B cell (primary cell): ENCODE results near the gene LUM. TPM values are rescaled to one million over a fixed set of nuclear protein-coding genes. Genes with fewer than 3 reads are reported as not detected.

Experiments used
- ATAC-seq: fragments of 200-7000 bp; cut with Tn5 transposase; one replicate; pipeline ENCODE4 v1.10.0; 2021; ENCODE audit warnings: low read depth, mild to moderate bottlenecking, moderate number of reproducible peaks, moderate library complexity
- CTCF ChIA-PET: fragments of 350-600 bp; sonication (Branson Sonifier 250); formaldehyde crosslinking; loops from one replicate; lab custom pipeline; 2021; ENCODE audit warnings: antibody characterized with exemption, inconsistent platforms; lab: Charles Lee
- POLR2A ChIA-PET: fragments of 350-600 bp; sonication (Branson Sonifier 250); formaldehyde crosslinking; loops from one replicate; lab custom pipeline; 2021; ENCODE audit warnings: antibody characterized with exemption; lab: Charles Lee
- DNase-seq: peaks from one replicate; pipeline ENCODE4 v3.0.0; 2013
- H2AFZ ChIP-seq: 2 replicates; pipeline ENCODE4 v1.6.1; 2012; ENCODE audit warnings: mild to moderate bottlenecking, low read depth, low read length; ENCODE audit not compliant: insufficient read depth, poor library complexity, severe bottlenecking
- H3K27ac ChIP-seq, 2 donors: 1 replicate in 1 of 2; 2 replicates in 1 of 2; pipeline ENCODE4 v1.5.1; 2012 to 2013; ENCODE audit warnings: low read length in 2 of 2, mild to moderate bottlenecking in 2 of 2, moderate library complexity in 1 of 2
- H3K27me3 ChIP-seq, 4 experiments: fragments of 200-600 bp in 1 of 4; sonication (generic) in 1 of 4; replicated peaks in 1 of 4; 1 replicate in 2 of 4; 2 replicates in 2 of 4; pipeline versions ENCODE4 v1.6.1 to v1.7.0; 2013 to 2016; ENCODE audit warnings: low read length in 3 of 4, mild to moderate bottlenecking in 2 of 4, mixed read lengths in 1 of 4, moderate library complexity in 1 of 4; ENCODE audit not compliant: insufficient read depth in 4 of 4, control insufficient read depth in 3 of 4; ENCODE audit errors: control extremely low read depth in 1 of 4
- H3K36me3 ChIP-seq, 2 experiments: replicated peaks in 1 of 2; 1 replicate in 1 of 2; 2 replicates in 1 of 2; pipeline versions ENCODE4 v1.6.1 to v1.7.1; 2013; ENCODE audit warnings: low read length in 1 of 2; ENCODE audit not compliant: insufficient read depth in 2 of 2, control insufficient read depth in 1 of 2; ENCODE audit errors: control extremely low read depth in 1 of 2, extremely low read depth in 1 of 2
- H3K4me1 ChIP-seq, 2 donors: fragments of 200-600 bp in 1 of 2; sonication (generic) in 1 of 2; 1 replicate in 1 of 2; 2 replicates in 1 of 2; pipeline versions ENCODE4 v1.5.1 to v1.6.1; 2013 to 2017; ENCODE audit warnings: low read length in 2 of 2; ENCODE audit not compliant: control insufficient read depth in 2 of 2, insufficient read depth in 2 of 2
- H3K4me2 ChIP-seq: replicated peaks from 2 replicates; pipeline ENCODE3; 2012; ENCODE audit warnings: mild to moderate bottlenecking, low read depth, low read length; ENCODE audit not compliant: poor library complexity, severe bottlenecking
- H3K4me3 ChIP-seq, 5 experiments: fragments of 200-600 bp in 1 of 5; sonication (generic) in 1 of 5; 1 replicate in 3 of 5; 2 replicates in 2 of 5; pipeline versions ENCODE4 v1.5.1 to v1.7.0; 2011 to 2016; ENCODE audit warnings: low read length in 4 of 5, mild to moderate bottlenecking in 4 of 5, low read depth in 2 of 5, control low read depth in 1 of 5, moderate library complexity in 1 of 5; ENCODE audit not compliant: insufficient read depth in 1 of 5; ENCODE audit errors: control extremely low read depth in 1 of 5, extremely low read depth in 1 of 5
- H3K79me2 ChIP-seq: fragments of 200-600 bp; sonication (generic); one replicate; pipeline ENCODE4 v1.6.0; 2016; ENCODE audit warnings: low read length; ENCODE audit not compliant: control insufficient read depth, insufficient read depth
- H3K9ac ChIP-seq: fragments of 200-600 bp; sonication (generic); 2 replicates; pipeline ENCODE4 v1.6.1; 2017; ENCODE audit warnings: mild to moderate bottlenecking, low read length, moderate library complexity
- H3K9me3 ChIP-seq, 3 donors: one replicate each; pipeline versions ENCODE4 v1.6.1 to v1.7.1; 2013; ENCODE audit warnings: low read length in 2 of 3; ENCODE audit not compliant: control insufficient read depth in 2 of 3, insufficient read depth in 1 of 3; ENCODE audit errors: control extremely low read depth in 1 of 3
- H4K20me1 ChIP-seq: 2 replicates; pipeline ENCODE4 v1.6.0; 2012; ENCODE audit warnings: mild to moderate bottlenecking, low read length; ENCODE audit not compliant: insufficient read depth, control insufficient read depth, poor library complexity, severe bottlenecking
- H3K27ac Mint-ChIP-seq: one replicate; pipeline ENCODE4 v1.8.0; 2021; ENCODE audit warnings: mixed read lengths
- H3K27me3 Mint-ChIP-seq: one replicate; pipeline ENCODE4 v1.8.0; 2021; ENCODE audit warnings: mixed read lengths
- H3K4me1 Mint-ChIP-seq: one replicate; pipeline ENCODE4 v1.8.0; 2021; ENCODE audit warnings: mixed read lengths
- H3K4me3 Mint-ChIP-seq: one replicate; pipeline ENCODE4 v1.8.0; 2021; ENCODE audit warnings: mixed read lengths
- H3K9me3 Mint-ChIP-seq: one replicate; pipeline ENCODE4 v1.8.0; 2022; ENCODE audit warnings: mixed read lengths; ENCODE audit not compliant: insufficient read depth
- WGBS: methylation state at CpG from one replicate; pipeline ENCODE4 v1.1.5; 2013; ENCODE audit warnings: missing lambda C conversion rate; ENCODE audit not compliant: insufficient coverage; 5-methylcytosine and 5-hydroxymethylcytosine counted together
- intact Hi-C: fragments of 100-400 bp; cut with micrococcal nuclease; formaldehyde crosslinking; loops from one replicate; pipeline ENCODE4 v1.10.0; 2022
- polyA plus RNA-seq: library from polyadenylated mRNA; depleted of rRNA; stranded (reverse); fragments of >200 nt; gene quantifications from 2 replicates; pipeline ENCODE4 v1.2.3, GENCODE V29; 2012
- total RNA-seq, 2 donors: library from RNA; stranded (reverse); fragments of 120-200 nt in 1 of 2; gene quantifications; 1 replicate in 1 of 2; 2 replicates in 1 of 2; pipeline versions ENCODE4 v1.2.3 to v1.2.4, GENCODE V29; 2013 to 2022
- TF ChIP-seq, protein P1 (sequence below): fragments of 200-600 bp; IDR thresholded peaks from one replicate; pipeline ENCODE4 v1.8.0; 2022; ENCODE audit warnings: antibody characterized with exemption, mild to moderate bottlenecking

Gene LUM
- total and polyA plus RNA-seq, 2 donors (not counting 1 experiment from before 2014, with no cell fraction given), result not detected

- Histone ChIP-seq H3K9ac (no peak overlapping the region), H2AFZ (no peak overlapping the region), H3K79me2 (no peaks in the 10 kb centered on the region), H3K4me3 (no peak overlapping the region), H3K4me1 (no peaks in the 10 kb centered on the region), H3K4me2 (no peak overlapping the region), H3K27me3 (no peaks in the 10 kb centered on the region), H3K36me3 (no peaks in the 10 kb centered on the region), H3K27ac (no peak overlapping the region), H3K9me3 (no peaks in the 10 kb centered on the region), H4K20me1 (no peaks in the 10 kb centered on the region)
- no peak overlapping the region for H3K4me3 Mint-ChIP-seq
- no peaks in the 10 kb centered on the region for H3K9me3 Mint-ChIP-seq
- H3K4me1 Mint-ChIP-seq, result no peaks in the 10 kb centered on the region
- intact Hi-C loops, result no loop called here
- WGBS, result no CpG with 5 or more reads among the region's 3 CpGs
- no peak for ATAC-seq
- ChIA-PET CTCF (no interaction called here), POLR2A (no interaction called here)
- no peak for DNase-seq
- H3K27ac Mint-ChIP-seq, result no peak overlapping the region
- H3K27me3 Mint-ChIP-seq, result peaks cover 4% of the 10 kb centered on the region
- TF ChIP-seq, protein P1, sequence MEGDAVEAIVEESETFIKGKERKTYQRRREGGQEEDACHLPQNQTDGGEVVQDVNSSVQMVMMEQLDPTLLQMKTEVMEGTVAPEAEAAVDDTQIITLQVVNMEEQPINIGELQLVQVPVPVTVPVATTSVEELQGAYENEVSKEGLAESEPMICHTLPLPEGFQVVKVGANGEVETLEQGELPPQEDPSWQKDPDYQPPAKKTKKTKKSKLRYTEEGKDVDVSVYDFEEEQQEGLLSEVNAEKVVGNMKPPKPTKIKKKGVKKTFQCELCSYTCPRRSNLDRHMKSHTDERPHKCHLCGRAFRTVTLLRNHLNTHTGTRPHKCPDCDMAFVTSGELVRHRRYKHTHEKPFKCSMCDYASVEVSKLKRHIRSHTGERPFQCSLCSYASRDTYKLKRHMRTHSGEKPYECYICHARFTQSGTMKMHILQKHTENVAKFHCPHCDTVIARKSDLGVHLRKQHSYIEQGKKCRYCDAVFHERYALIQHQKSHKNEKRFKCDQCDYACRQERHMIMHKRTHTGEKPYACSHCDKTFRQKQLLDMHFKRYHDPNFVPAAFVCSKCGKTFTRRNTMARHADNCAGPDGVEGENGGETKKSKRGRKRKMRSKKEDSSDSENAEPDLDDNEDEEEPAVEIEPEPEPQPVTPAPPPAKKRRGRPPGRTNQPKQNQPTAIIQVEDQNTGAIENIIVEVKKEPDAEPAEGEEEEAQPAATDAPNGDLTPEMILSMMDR, result no peak
Observed at GRCh38 chr12:91065396-91065795, 45.9 kb downstream of the LUM start.

- WGBS, result no CpG with 5 or more reads among the region's 3 CpGs
- ChIA-PET POLR2A (no interaction called here), CTCF (no interaction called here)
- Histone ChIP-seq H3K4me2 (no peak overlapping the region), H2AFZ (no peak overlapping the region), H3K27ac (no peak overlapping the region), H3K36me3 (no peaks in the 10 kb centered on the region), H3K9me3 (no peaks in the 10 kb centered on the region), H3K27me3 (no peaks in the 10 kb centered on the region), H3K79me2 (no peaks in the 10 kb centered on the region), H3K9ac (no peak overlapping the region), H3K4me1 (no peaks in the 10 kb centered on the region), H4K20me1 (no peaks in the 10 kb centered on the region), H3K4me3 (no peak overlapping the region)
- TF ChIP-seq, protein P1, result no peak
- ATAC-seq (no peak), DNase-seq (no peak)
- intact Hi-C loops, result no loop called here
- Mint-ChIP-seq H3K4me1 (no peaks in the 10 kb centered on the region), H3K27ac (no peak overlapping the region), H3K27me3 (peaks cover 4% of the 10 kb centered on the region), H3K9me3 (no peaks in the 10 kb centered on the region), H3K4me3 (no peak overlapping the region)
Observed at GRCh38 chr12:91064640-91065039, 46.7 kb downstream of the LUM start.
